ENCODE data around the gene COL24A1.

- TF ChIP-seq, protein P1, sequence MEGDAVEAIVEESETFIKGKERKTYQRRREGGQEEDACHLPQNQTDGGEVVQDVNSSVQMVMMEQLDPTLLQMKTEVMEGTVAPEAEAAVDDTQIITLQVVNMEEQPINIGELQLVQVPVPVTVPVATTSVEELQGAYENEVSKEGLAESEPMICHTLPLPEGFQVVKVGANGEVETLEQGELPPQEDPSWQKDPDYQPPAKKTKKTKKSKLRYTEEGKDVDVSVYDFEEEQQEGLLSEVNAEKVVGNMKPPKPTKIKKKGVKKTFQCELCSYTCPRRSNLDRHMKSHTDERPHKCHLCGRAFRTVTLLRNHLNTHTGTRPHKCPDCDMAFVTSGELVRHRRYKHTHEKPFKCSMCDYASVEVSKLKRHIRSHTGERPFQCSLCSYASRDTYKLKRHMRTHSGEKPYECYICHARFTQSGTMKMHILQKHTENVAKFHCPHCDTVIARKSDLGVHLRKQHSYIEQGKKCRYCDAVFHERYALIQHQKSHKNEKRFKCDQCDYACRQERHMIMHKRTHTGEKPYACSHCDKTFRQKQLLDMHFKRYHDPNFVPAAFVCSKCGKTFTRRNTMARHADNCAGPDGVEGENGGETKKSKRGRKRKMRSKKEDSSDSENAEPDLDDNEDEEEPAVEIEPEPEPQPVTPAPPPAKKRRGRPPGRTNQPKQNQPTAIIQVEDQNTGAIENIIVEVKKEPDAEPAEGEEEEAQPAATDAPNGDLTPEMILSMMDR (IDR thresholded peaks at IDR 0.05) = no peak
- no peak for TF ChIP-seq POLR2A (IDR thresholded peaks at IDR 0.05)
Measured at GRCh38 chr1:85847356-85847755, 309.2 kb downstream of the COL24A1 start.
